GM21786 (cell line): ENCODE data around the gene LNX1.

Source experiments
- ATAC-seq: cut with Tn5 transposase; IDR thresholded peaks from one replicate; pipeline ENCODE4 v1.9.1; 2021; ENCODE audit not compliant: unreplicated experiment

The LNX1 gene

DNA sequence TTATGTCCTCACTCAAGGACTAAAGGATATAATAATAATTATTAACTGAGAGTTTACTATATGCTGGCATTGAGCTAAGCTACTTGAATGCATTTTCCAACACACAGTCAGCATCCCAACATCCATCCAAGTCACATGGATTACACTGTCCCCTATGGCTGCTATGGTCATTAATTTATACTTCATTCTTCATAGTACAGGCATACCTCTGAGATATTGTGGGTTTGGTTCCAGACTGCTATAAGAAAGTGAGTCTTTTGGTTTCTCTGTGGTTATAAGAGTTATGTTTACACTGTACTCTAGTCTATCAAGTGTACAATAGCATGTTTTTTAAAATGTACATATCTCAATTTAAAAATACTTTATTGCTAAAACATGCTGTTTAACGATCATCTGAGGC lies 89.2 kb downstream of the LNX1 start:
- ATAC-seq, result no peak

- ATAC-seq, result no peak
These were observed 89.7 kb downstream of the LNX1 start for GRCh38 chr4:53501561-53501960.

- ATAC-seq, result no peak
These were observed 90.7 kb downstream of the LNX1 start for GRCh38 chr4:53500546-53500945.

- no peak for ATAC-seq
These were observed 91.5 kb downstream of the LNX1 start for GRCh38 chr4:53499791-53500190.

DNA sequence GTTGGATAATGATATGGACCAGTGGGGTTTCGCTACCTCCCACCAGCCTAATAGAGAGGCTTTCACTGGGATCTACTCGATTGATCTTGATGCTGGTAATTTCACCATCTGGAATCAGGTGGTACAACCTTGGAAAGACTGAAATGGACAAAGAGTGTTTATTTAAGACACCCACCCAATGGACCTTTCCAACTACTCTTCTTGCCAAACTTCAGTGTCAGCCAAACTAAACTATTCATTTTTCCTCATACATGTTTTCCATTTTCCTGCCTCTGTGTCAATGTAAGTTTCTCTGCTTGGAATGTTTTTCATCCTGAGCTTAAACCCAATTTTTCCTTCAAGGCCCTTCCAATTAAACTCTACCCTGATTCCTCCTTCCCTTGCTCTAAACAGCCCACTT lies 92.6 kb downstream of the LNX1 start:
- no peak for ATAC-seq

DNA sequence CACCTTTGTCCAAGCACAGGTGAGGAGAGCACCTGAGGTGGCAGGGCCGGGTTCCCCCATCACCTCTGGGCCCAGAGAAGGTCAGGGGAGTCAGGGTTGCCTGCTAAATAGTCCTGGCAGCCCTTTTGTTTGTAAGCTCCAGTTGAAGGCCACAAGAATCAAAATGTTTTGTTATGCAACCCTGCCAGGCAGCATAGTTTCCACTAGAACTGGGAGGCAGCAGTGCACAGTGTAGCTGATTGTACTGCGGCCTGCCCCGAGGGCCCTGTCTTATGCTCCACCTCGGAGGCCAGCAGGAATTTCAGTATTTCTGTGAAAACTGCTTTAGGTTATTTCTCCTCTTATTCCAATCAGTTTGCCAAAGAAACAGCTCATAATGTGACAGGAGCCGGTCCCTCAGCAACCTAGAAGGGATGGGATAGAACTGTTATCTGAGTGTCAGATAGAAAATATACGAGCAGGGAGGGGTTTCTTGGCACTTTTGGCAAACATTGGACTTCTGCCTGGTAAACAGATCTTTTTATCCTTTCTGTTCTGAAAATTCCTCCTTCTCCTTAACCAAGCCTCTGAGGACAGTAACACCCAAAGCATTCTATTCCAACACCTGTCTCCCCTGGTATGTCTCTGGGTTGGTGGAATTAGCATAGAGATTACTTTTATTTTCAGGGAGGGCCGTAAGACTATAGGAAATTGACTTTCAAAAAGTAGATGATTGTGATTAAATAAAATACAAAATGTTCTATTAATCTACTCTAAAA lies 93.6 kb downstream of the LNX1 start:
- ATAC-seq, result no peak

DNA sequence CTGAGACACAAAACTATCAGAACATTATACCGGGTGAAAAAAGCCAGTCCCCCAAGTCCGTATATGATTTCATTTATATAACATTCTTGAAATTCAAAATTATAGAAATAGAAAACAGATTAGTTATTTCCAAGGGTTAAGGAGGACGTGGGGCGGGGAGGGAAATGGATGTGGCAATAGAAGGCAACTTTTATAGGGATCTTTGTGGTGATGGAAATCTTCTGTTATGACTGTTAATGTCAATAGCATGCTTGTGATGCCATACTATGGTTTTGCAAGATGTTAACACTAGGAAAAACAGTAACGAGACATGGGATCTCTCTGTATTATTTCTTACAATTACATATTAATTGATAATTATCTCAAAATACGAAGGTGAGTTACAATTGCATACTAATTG lies 96.4 kb downstream of the LNX1 start:
- ATAC-seq, result no peak

- ATAC-seq, result no peak
These were observed 100.2 kb downstream of the LNX1 start for GRCh38 chr4:53490965-53491622.

DNA sequence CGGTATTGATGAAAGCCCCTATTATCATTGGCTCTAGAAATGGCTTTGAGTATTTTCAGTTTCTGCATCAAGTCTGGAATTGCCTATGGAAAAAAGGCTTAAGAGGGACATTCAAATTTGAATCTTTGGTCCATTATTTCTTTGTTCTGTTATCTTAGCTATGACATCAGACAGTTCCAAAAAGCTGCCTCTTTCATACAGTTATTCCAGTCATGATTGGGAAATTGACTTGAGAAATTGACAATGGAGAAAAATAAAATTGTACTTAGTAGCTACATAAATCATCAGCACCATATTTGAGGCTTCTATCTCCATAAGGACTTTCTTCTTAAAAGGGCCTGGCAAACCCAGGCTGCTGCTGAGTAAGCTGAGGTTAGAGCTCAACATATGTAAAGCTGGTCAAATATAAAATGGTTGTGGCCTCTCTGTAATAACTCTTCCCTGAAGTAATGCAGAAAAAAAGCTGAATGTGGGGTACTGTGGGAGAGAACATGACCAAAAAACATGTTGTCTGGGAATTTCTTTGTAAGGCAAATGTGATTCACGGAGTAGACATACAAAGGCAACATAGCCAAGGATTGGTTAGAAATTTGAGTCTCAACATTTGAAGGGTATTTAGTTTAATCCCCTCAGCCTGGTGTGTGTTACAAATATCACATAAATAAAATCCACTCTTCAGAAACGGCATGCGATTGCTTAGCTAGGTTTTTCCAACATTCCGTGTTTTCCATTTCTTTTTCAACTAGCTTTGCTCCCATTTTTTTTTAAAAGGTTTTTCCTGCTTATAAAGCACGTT lies 100.9 kb downstream of the LNX1 start:
- ATAC-seq, result no peak

GRCh38 chr4:53489279-53489889 lies 101.9 kb downstream of the LNX1 start:
- no peak for ATAC-seq

DNA sequence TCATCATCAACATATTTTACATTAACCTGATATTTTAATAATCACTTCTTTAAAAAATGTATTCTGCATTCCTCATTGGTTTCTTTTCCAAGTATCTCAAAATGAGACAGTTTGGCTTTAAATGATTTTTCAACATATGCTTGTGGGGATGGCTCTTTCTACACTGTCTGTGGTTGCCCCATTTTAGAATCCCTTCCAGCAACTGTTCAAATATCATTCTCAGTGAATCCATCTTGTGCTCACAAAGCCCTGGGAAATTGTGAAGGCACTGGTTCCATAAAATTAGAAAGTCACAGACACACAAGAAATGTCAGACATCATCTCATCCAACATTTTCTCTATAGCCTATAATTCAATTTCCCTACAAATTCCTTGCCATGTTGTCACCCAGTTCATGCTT lies 103.5 kb downstream of the LNX1 start:
- no peak for ATAC-seq

DNA sequence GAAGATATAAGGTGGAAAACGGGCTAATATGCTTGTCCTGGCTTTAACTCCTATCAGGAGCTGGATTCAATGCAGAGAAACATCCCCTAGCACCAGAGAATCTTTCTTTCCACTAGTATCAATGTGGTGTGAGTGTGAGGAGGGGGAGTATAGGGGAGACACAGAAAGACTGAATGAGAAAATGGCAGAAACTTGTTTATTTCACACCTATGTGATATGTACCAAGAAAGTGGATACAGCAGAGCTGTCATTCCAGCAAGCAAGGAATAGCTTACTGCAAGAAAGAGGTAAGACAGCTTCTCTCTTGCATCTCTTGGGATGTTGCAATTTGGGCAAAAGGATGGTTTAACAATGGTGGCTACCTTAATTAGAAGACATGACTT lies 105.6 kb downstream of the LNX1 start:
- no peak for ATAC-seq

DNA sequence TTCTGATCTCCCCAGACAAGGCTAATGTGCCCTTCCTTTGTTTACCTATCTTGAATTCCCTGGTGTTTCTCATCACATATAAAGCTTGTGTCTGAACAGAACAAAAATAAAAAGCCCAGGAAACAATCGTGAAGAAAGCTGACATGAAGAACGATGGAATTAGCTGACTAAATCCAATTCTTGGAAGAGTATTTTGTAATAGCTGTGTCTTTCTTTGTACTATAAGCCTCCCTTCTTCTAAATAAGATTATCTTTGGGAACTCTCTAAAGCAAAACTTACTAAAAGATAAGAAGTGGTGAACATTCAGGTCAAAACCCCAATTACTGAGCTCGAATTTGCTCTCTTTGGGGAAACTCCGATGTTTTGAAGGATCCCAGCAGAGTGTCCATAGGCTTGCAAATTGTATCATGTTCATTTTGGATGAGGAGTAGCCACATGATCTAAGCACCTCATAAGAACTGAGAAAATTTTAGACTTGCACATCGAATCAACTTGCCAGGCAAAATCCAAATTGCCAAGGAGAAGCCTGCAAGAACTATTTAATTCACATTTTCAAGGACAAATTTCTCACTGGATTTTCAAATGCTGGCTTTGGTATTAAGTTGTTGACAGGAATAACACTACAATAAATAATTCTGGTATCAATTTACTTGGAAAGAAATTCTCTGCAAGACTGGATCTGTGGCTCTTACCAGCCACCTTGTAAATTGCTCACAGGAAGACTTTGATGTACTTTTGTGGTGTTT lies 106.2 kb downstream of the LNX1 start:
- ATAC-seq, result no peak

DNA sequence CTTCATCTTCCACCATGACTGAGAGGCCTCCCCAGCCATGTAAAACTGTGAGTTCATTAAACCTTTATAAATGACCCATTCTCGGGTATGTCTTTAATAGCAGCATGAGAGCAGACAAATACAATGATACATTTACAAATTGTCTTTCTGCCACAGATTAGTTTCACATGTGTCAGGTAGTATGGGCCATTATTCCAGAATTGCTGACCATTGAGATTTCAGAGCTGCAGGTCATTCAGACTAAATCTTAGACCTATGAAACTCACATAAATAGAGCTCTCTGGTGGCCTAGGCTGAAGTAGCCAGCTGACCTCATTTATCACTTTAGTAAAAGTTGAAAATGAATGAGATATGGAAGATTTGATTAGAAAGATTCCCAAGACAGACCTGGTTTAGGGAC lies 108.0 kb downstream of the LNX1 start:
- ATAC-seq, result no peak

DNA sequence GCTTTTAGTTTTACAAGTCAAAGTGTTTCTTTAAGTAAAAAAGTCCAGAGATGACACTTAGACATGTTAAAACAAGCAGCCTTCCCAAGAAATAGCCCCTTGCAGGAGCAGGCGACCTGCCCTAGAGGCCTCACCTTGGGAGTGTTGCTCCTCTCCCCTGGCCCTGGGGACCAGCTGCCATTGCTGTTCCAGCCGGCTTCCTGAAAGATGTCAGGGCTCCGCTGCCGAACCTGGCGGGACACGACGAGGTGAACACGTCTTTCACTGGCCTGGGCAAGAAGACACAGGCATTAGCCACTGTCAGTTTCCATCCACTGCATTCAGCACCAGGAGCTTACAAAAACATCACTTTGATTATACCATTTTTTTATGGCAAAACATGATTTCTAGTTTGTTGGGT lies 109.7 kb downstream of the LNX1 start:
- ATAC-seq, result no peak

- no peak for ATAC-seq
These were observed 110.4 kb downstream of the LNX1 start for GRCh38 chr4:53480909-53481308.

DNA sequence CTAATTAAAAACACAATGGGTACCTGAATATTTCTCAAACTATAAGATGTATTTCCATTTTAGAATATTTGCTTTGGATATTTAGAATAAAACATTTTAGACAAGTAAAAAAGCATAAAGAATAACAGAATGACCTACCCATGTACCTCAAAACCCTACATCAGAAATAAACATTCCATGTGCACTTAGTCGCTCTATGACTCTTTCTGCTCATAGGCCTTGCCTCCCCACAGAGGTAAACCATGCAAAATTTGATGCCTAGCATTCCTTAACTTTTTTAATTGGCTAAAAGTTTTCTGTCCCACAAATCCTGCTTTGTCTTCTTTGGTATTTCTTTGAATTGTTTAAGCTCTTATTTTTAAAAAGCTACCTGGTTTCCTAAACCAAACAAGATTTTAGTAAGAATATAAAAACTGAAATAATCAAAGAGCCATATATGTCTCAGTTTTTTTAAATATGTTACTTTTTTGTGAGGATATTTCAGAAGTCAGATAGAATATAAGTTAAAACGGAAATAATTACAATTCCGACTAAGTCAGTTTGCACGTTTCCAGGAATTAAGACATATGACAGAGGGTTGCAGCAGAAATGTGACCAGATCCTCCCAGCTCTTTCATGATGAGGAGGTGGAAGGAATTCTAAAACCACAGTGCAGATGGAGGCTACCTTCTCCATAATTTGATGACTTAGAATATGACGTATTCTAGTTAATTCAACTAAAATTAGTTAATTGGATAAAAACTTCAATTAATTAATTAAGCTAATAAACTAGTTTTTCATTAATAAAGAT lies 111.4 kb downstream of the LNX1 start:
- ATAC-seq, result no peak

DNA sequence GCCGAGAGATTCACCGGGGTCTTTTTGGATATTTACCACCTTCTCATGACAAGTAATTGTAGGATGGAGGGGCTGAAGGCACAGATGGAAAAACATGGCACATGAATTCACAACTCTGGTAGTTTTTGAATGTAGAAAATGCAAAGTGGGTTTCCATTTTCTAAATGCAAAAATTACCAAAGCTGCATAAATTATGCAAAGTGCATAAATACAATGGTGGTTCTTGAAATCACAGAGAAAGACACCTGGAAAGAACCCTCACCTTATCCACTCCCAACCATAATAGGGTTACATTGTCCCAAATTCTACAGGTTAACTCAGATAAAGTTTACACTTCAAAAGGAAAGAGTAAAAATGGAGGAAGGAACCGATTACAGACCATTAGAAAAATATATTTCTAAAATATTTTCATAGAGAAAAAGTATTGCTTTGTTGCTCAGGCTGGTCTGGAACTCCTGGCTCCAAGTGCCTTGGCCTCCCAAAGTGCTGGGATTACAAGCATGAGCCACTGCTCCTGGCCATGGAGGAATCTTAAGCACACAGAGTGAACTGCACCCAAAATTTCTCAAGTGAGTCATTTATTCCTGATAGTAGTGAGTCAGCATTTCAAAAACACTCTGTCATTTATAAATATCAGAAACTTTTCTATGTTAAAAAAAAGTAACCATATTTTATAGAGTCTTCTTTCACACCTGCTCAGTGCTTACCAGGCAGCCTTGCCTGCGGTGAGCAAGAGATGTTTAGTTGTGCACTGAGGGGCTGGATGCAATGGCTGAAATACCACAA lies 112.4 kb downstream of the LNX1 start:
- no peak for ATAC-seq

DNA sequence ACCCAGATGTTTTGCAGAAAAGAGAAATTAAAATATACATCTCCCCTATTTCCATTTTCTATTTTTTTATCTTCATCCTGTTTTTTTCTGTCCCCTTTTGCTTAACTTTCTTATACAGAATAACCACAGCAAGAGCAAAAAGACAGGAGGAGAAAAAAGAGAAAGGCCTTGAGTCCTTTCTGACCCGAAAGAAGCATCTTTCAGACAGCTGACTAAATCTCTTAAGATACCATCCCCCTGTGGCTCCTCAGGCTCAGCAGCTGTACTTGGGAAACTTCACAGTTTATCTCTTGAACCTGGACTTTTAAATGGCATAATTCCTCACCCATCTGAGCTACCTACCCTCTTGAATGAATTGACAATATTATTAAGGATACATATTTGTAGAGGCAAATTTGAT lies 113.7 kb downstream of the LNX1 start:
- no peak for ATAC-seq
